Frontal cortex (tissue), 4 donors: ENCODE measurements around the gene UBAC2. TPM values are rescaled to one million over a fixed set of nuclear protein-coding genes. Genes with fewer than 3 reads are reported as not detected.
A peak's percentile ranks its signal among the peaks of the same experiment; 100 is the strongest.

Experiments
- DNase-seq, 2 donors: peaks; one replicate each; pipeline ENCODE4 v3.0.0; 2012; ENCODE audit warnings: low spot score in 2 of 2
- FAIRE-seq: peaks from 2 replicates; lab custom pipeline; 2012; peaks lifted over from hg19 to GRCh38; lab: Jason Lieb, UNC
- total RNA-seq: library from RNA; depleted of rRNA; stranded (reverse); fragments of >200 nt; gene quantifications from one replicate; pipeline ENCODE4 v1.2.3, GENCODE V29; 2014
- donor health status: control.
- donor health status: control.
- donor health status: control.

UBAC2 gene
- total RNA-seq, 1 donor from 2014 or later = 42.4 TPM

- FAIRE-seq (peak; percentile 45), DNase-seq (no peak)
These were observed 163.3 kb downstream of the UBAC2 start for GRCh38 chr13:99363949-99364348.

- FAIRE-seq = no peak
- DNase-seq = no peak
These were observed 165.7 kb downstream of the UBAC2 start for GRCh38 chr13:99366075-99366987.

GRCh38 chr13:99367106-99367616 is 166.5 kb downstream of the UBAC2 start:
- DNase-seq (no peak), FAIRE-seq (no peak)

GRCh38 chr13:99367663-99368448 is 167.2 kb downstream of the UBAC2 start:
- no peak for DNase-seq
- FAIRE-seq = no peak

- FAIRE-seq = no peak
These were observed 170.0 kb downstream of the UBAC2 start for GRCh38 chr13:99370481-99371275.

GRCh38 chr13:99371956-99372355 is 171.3 kb downstream of the UBAC2 start:
- DNase-seq (no peak), FAIRE-seq (no peak)

More at GRCh38 chr13:99370481-99371275, 170.0 kb downstream of the UBAC2 start:
- DNase-seq = no peak

GRCh38 chr13:99373436-99373835 is 172.8 kb downstream of the UBAC2 start:
- no peak for DNase-seq
- FAIRE-seq = no peak

- FAIRE-seq (no peak), DNase-seq (no peak)
These were observed 173.7 kb downstream of the UBAC2 start for GRCh38 chr13:99374169-99374991.

GRCh38 chr13:99374994-99375737 is 174.5 kb downstream of the UBAC2 start:
- FAIRE-seq (no peak), DNase-seq (no peak)

- FAIRE-seq (no peak), DNase-seq (no peak)
These were observed 175.1 kb downstream of the UBAC2 start for GRCh38 chr13:99375738-99376080.

- no peak for FAIRE-seq
- no peak for DNase-seq
These were observed 175.5 kb downstream of the UBAC2 start for GRCh38 chr13:99376132-99376531.

GRCh38 chr13:99376924-99377323 is 176.3 kb downstream of the UBAC2 start:
- DNase-seq = no peak
- no peak for FAIRE-seq

GRCh38 chr13:99377641-99378040 is 177.0 kb downstream of the UBAC2 start:
- FAIRE-seq = no peak
- no peak for DNase-seq

GRCh38 chr13:99378985-99379733 is 178.5 kb downstream of the UBAC2 start:
- DNase-seq = no peak
- FAIRE-seq = no peak

GRCh38 chr13:99379856-99380801 is 179.5 kb downstream of the UBAC2 start:
- FAIRE-seq (no peak), DNase-seq (no peak)

GRCh38 chr13:99380921-99381645 is 180.4 kb downstream of the UBAC2 start:
- DNase-seq (no peak), FAIRE-seq (no peak)
